Stimulated activated CD8-positive, alpha-beta memory T cell treated with anti-CD3 and anti-CD28 coated beads, Interleukin-4, amount 100 ng/mL, for 1 hour (primary cell): ENCODE results near the gene PWWP2B.

ENCODE experiments used
- DNase-seq, 2 donors: peaks; one replicate each; pipeline ENCODE4 v3.0.0-alpha.2; 2020; ENCODE audit warnings: low read depth in 2 of 2, low spot score in 1 of 2

The PWWP2B gene

GRCh38 chr10:132406181-132406580 is 9.2 kb downstream of the PWWP2B start:
- no peak for DNase-seq

- DNase-seq: no peak
These were observed 9.8 kb downstream of the PWWP2B start for GRCh38 chr10:132406750-132407149.

DNA sequence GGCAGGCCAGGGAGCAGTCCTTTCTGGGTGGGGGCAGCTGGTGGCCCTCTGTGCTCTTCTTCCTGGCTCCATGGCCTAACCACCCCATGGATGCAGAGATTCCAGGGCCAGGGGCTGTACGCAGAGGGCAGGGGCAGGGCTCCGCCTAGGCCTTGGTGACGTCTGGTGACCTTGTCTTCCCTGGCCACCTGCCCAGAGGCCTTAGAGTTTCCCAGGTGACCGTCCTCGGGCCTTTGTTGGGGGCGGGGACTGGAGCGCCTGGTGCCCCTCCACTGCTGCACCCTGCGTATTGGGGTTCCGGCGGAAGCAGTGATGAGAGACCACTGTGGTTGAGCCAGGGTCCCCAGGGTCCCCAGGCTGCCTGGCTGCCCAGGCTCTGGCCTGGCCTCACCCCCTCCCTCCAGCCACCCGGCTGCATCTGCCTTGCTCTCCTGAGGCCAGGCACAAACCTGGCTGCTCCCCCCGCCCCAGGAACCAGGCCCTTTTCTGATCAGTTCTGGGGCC is 10.3 kb downstream of the PWWP2B start:
- DNase-seq: no peak

DNA sequence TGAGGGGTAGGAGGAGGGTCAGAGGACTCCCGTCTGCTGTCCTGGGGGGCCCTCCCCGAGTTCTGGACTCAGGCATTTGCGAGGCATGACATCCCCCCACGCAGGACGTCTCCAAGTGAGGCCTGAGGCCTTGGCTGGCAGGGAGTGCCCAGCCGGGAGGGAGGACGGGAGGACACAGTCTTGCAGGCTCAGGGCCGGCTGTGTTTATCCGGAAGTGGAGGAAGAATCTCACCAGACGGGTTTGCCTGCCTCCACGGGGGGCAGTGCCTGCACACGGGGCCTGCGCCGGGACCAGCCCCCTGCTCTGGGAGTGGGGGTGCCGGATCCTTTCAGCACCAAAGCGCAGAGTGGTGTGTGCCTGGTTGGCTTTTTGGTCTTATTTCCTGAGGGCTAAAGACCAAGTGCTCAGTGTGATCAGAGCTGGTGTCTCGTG is 10.9 kb downstream of the PWWP2B start:
- no peak for DNase-seq

GRCh38 chr10:132408367-132408781 is 11.4 kb downstream of the PWWP2B start:
- DNase-seq: no peak

- no peak for DNase-seq
These were observed 12.0 kb downstream of the PWWP2B start for GRCh38 chr10:132408823-132409666.

GRCh38 chr10:132409667-132410028 is 12.6 kb downstream of the PWWP2B start:
- no peak for DNase-seq

GRCh38 chr10:132410056-132410778 is 13.2 kb downstream of the PWWP2B start:
- no peak for DNase-seq

DNA sequence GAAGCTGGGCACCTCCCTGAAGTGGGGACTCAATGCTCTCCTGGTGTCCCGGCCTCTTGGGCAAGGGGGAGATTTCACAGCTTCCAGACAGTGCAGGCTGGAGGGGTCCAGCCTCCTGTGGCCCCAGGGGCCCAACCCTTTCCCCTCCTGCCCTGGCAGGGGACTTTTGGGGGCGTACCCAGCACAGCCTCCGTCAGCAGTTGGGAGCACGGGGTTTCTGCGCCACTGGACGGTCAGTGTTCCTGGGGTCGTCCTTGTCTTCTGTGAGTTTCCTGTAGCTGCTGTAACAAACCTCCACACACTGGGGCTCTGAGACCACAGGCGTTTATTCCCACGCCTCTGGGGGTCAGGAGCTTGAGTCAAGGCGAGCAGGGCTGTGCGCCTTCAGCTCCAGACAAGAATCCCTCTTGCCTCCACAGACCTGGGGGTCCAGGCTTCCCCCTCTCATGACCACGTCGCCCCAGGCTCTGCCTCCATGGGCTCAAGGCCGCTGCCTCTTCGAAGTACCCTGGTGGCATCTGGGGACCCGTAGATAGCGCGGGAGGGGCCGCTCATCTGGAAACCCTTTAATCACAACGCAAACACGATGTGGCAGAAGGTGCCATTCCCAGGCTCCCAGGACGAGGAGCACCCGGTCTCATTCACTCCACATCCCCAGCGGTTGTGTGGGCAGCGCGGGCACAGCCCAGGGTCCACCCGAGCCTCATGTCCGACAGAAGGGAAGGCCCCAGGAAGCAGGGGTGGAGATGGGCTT is 14.0 kb downstream of the PWWP2B start:
- no peak for DNase-seq

GRCh38 chr10:132411561-132412253 is 14.7 kb downstream of the PWWP2B start:
- no peak for DNase-seq

- DNase-seq: no peak
These were observed 15.6 kb downstream of the PWWP2B start for GRCh38 chr10:132412316-132413192.

GRCh38 chr10:132413226-132414205 is 16.5 kb downstream of the PWWP2B start:
- DNase-seq: no peak

GRCh38 chr10:132414402-132415016 is 17.5 kb downstream of the PWWP2B start:
- no peak for DNase-seq

- no peak for DNase-seq
These were observed 18.3 kb downstream of the PWWP2B start for GRCh38 chr10:132415255-132415654.

DNA sequence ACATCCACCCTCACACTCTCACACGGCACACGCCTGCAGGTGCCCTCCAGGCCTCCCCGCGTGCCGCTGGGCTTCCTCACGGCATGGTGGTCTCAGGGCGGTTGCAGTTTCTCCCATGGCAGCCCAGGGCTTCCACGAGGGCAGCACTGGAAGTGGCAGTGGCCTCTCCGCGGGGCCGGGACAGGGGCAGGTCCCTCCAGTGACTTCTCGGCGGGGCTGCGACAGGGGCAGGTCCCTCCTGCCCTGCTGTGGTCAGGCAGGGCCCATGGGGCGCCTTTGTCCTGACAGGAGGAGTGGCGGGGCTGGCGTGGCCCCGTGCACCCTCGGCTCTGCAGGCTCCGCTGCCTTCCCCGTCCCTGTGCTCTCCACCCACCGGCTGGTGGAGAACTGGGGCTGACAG is 19.0 kb downstream of the PWWP2B start:
- no peak for DNase-seq

DNA sequence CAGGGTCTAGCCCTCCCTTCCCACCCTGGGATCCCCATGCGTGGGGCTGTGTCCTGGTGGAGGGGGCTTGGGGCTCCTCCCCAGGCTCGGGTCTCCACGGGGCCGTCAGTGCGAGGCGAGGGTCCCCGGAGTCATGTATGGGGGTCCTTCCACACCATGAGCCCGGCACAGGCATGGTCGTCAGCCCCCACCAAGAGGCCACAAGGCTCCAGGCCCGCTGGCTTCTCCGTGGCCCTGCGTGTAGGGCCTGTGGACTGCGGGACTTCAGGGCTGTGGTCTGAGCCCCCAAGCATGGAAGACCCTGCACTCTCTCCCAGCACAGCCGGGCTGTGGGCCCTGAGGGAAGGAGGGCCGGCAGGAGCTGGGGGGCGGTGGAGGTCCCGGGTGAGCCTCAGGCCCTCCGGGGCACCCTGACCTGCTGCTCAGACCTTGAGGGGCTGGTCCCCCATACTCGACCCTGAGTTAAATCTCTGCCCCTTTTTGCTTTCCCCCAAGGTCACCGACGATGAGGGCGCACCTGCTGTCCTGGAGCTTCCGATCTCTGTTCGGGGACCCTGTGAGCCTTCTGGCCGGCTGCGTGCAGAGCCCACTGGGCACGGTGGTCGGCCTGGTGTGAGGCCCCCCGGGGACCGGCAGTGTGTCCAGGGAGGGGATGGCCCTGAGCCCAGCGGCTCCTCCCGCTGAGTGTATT is 19.7 kb downstream of the PWWP2B start:
- no peak for DNase-seq

DNA sequence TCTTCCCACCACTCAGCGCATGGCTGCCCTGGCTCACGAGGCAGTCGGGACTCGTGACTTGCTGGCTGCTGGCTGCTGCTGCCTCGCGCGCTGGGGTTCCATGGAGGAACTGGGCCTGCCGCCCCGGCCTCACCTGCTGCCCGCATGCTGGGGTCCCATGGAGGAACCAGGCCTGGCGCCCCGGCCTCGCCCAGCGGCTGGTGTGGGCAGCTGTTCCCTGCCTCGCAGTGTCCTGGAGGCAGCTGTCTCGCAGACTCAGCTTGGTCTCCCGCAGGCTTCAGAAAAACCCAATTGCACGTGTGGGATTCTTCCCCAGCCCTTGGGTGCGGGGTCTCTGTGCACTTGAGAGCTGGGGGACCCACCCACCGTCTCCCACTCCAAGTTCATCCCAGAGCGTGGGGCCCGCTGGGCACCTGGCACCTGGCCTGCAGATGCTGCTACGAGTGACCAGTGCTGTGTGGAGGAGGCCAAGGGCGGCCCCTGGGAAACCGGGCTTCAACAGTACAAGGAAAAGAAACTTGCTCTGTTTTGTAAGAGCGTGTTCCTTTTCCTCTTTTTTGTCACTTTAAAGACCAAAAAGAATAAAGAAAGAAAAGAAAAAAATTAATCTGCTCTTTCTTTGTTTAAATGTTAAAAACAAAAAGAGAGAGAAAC is 20.4 kb downstream of the PWWP2B start:
- DNase-seq: no peak
